NCI-H2227 (cell line): ENCODE results near the gene PDLIM3.

Source experiments
- DNase-seq: peaks from one replicate; lab custom pipeline; 2025; ENCODE audit not compliant: unreplicated experiment; lab: John Stamatoyannopoulos, UW

PDLIM3 gene

GRCh38 chr4:185472103-185472542 is 63.2 kb downstream of the PDLIM3 start:
- peak; percentile 16 for DNase-seq

- DNase-seq: peak; percentile 79
Measured at GRCh38 chr4:185471235-185472102, 63.8 kb downstream of the PDLIM3 start, which contains the start of gene CCDC110. Gene CCDC110, minus strand, starts transcription at chr4:185471733. Its CDS starts 50 bp downstream, at chr4:185471683.

- peak; percentile 59 for DNase-seq
Measured at GRCh38 chr4:185470501-185471195, 64.7 kb downstream of the PDLIM3 start.

GRCh38 chr4:185469580-185470154 is 65.6 kb downstream of the PDLIM3 start:
- DNase-seq: peak; percentile 2

- no peak for DNase-seq
Measured at GRCh38 chr4:185468999-185469398, 66.3 kb downstream of the PDLIM3 start.

GRCh38 chr4:185467991-185468390 is 67.3 kb downstream of the PDLIM3 start:
- DNase-seq: no peak

GRCh38 chr4:185467101-185467500 is 68.2 kb downstream of the PDLIM3 start:
- no peak for DNase-seq

- no peak for DNase-seq
Measured at GRCh38 chr4:185465707-185466106, 69.6 kb downstream of the PDLIM3 start.

GRCh38 chr4:185464887-185465286 is 70.4 kb downstream of the PDLIM3 start:
- no peak for DNase-seq

- peak; percentile 27 for DNase-seq
Measured at GRCh38 chr4:185464183-185464582, 71.1 kb downstream of the PDLIM3 start.

- DNase-seq: no peak
Measured at GRCh38 chr4:185463541-185463940, 71.8 kb downstream of the PDLIM3 start.

GRCh38 chr4:185461565-185461964 is 73.7 kb downstream of the PDLIM3 start:
- no peak for DNase-seq

GRCh38 chr4:185457136-185457535 is 78.2 kb downstream of the PDLIM3 start:
- no peak for DNase-seq

- no peak for DNase-seq
Measured at GRCh38 chr4:185456131-185456530, 79.2 kb downstream of the PDLIM3 start.
